ELF-1 (cell line): ENCODE results near the gene ATP6V0A1.
"Not testable (repeated sequence)": the region's sequence is repeated elsewhere in the genome, so short reads cannot be mapped to it uniquely, and the experiment has no call there.

ENCODE experiments used
- DNase-seq: peaks from one replicate; pipeline ENCODE4 v3.0.0-alpha.2; 2016; ENCODE audit warnings: low read depth, low spot score

Gene ATP6V0A1

GRCh38 chr17:42458497-42459255 is at the start of gene ATP6V0A1:
ATP6V0A1 (plus strand) TSS chr17:42458878; CDS start chr17:42460895, 2,017 bp downstream.
- DNase-seq = peak; percentile 86

DNA sequence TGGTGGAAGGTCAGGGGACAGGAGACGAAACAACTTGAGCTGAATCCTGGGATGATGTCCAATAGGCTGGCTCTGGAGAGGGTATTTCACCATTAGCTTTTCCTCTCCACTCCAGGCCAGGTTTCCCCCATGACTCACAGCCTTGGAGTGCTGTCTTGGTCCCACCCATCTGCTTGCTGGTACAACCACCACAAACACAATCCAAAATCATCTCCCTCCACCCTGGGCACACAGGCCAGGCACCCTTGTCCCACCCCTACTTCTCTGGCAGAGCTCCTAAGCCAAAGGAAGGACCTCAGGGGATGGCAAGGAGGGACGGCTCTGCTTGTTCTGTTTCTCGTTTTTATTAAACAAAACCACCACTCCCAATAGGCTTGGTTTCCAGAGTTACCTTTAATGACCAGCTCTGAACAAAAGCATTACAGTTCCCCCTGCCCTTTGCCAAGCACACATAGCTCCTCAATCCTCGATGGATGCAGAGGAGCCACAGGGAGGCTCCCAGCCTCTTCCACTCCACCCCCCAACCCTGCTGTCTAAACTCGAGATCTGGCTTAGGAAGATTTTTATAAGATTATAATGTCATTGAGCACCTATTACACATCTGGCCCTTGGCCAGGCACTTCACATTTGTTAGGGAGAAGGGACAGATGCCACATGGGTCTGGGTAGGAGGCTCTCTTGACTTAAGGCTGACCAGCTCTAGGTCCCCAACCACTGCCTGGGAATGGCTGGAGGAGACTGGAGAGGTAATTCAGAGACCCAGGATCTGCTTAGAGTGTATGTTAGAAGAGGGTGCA is 49.0 kb upstream of the ATP6V0A1 start:
- no peak for DNase-seq

GRCh38 chr17:42410319-42410685 is 48.4 kb upstream of the ATP6V0A1 start:
- no peak for DNase-seq

GRCh38 chr17:42411361-42411760 is 47.3 kb upstream of the ATP6V0A1 start:
- no peak for DNase-seq

DNA sequence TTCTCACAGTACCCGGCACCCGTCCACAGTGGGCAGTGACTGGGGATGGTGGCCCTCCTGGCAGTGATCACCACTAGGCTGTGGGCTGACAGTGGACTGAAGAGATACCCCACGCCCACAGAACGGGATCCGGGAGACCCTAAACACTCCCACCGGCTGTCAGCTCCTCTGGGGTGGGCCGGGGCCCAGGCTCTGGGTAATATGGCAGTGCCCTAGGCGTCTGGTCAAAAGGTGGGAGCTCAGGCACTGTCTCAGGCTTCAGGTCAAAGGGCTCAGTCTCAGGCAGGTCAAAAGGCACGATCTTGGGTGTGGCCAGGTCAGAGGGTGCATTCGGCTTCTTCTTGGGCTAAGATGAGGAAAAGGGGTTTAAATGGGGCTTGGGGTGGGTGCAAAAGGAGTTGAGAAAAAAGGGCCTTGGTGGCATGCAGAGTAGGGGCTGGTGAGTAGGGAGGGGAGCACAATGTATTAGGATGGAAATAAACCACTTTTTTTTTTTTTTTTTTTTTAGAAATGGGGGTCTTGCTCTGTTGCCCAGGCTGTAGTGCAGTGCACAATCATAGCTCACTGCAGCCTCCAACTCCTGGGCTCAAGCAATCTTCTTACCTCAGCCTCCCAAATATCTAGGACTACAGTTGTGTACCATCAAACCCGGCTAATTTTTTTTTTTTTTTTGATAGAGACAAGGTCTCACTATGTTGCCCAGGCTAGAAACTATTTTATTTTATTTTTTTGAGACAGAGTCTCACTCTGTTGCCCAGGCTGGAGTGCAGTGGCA is 46.6 kb upstream of the ATP6V0A1 start:
- no peak for DNase-seq

- no peak for DNase-seq
Measured at GRCh38 chr17:42413464-42414040, 45.1 kb upstream of the ATP6V0A1 start.

GRCh38 chr17:42414704-42415409 is 43.8 kb upstream of the ATP6V0A1 start:
- no peak for DNase-seq

DNA sequence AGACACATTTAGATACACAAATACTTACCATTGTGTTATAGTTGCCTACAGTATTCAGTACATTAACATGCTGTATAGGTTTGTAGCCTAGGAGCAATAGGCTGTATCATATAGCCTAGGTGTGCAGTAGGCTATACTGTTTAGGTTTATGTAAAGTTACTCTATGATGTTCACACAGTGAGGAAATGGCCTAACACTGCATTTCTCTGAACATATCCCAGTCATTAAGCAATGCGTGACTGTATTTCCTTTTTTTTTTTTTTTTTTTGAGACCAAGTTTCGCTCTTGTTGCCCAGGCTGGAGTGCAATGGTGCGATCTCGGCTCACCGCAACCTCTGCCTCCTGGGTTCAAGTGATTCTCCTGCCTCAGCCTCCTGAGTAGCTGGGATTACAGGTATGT is 40.7 kb upstream of the ATP6V0A1 start:
- DNase-seq = not testable (repeated sequence)

- DNase-seq = no peak
Measured at GRCh38 chr17:42421136-42421506, 37.6 kb upstream of the ATP6V0A1 start.

GRCh38 chr17:42421507-42422338 is 37.0 kb upstream of the ATP6V0A1 start:
- no peak for DNase-seq

DNA sequence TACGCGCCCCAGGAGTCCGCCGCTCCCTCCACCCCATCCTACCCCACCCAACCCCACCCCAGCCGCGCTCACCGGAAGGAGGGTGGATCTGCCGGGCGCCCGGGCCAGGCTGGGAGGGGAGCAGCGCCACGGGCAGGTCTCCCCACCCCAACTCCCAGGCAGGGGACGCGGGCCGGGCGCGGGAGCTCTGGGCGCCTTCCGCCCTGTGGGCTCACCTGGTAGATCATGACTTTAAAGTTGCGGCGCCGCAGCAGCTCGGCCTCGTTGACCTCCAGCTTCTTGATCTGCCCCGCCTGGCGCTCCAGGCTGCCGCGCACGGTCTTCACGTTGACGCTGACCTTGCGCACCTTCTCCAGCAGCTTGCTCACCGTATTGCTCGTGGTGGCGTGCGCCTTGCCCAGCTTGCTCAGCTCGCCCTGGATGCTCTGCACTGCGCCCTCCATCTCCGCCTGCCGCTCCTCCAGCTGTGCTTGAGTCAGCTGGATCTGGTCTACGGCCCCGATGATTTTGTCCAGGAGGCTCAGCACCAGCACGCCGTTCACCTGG is 36.2 kb upstream of the ATP6V0A1 start:
- peak; percentile 63 for DNase-seq

DNA sequence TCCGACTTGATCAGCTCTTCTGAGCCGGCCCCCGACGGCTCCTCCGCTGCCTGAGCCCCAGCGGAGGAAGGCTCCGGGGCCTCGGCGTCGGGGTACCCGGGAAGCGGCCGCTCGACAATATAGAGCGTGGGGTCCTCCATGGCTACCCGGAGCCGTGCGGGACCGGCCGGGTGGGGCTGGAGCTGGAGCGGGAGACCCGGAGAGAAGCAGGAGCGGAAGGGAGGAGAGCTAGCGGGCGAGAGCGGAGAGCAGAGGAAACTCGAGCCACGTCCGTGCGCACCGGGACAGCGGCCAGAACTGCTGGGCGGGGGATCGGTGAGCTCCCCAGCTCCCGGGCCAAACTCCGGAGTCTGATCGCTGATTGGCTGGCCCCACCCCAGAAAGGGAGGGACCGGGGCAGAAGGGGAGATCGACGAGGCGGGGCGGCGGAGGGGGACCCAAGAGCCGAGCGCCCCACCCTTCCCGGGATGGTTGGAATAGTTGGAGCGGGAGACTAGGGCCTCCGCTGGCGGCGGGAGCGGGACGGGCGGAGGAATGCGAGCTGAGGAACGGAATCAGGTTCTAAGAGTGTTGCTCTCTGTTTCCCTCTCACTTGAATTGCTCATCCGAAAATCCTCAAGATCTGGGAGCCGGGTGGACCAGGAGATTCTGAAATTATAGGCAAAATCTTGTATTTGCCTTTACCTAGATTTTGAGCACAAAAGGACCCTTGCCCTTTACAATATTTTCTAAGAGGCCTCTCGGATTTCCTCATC is 35.5 kb upstream of the ATP6V0A1 start, which contains the start of gene CAVIN1:
Gene CAVIN1, minus strand, starts transcription at position 299 of the 755 bp plus-strand sequence. Its CDS starts 159 bp downstream, at position 140.
- peak; percentile 91 for DNase-seq

DNA sequence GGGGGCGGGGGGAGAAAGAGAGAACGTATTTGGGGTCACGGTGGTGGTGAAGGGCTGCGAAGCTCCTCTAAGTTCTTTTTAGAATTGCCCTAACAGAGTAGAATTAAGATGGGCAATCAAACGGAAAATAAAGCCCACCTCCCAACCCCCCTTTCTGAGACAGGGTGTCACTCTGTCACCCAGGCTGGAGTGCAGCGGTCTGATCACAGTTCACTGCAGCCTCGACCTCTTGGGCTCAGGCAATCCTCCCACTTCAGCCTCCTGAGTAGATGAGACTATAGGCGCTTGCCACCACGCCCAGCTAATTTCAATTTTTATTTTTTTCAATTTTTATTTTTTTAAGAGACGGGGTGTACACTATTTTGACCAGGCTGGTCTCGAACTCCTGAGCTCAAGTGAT is 34.9 kb upstream of the ATP6V0A1 start:
- DNase-seq = no peak

GRCh38 chr17:42424991-42425610 is 33.6 kb upstream of the ATP6V0A1 start:
- no peak for DNase-seq

DNA sequence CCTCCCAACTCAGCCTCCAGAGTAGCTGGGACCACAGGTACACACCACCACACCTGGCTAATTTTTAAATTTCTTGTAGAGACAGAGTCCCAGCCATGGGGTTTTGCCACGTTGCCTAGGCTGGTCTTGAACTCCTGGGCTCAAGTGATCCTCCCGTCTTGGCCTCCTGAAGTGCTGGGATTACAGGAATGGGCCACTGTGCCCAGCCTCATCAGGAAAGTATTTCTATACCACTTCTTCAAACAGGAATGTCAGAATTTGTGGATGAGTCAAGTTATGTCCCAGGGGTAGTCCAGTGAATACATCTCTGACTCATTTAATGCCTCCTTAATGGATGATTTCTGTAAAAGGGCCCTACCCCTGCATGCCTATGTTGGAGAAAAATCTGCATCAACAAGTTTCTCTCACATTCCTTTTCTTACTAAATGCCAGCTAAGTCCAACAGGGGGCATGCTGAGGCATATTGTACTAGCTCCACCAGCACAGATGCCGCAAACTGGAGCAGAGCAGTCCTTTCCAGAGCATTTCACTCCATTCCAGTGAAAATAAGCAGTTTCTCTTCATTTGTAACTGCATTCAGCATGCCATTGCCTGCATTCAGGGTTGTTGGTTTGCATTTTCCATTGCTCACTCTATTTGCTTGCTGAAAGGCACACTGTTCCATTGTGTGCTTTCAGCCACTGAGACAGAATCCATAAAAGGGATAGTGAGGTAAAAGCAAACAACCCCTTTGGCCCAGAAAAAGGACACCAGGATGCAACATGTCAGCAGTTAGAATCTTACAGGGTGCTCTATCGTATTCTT is 30.3 kb upstream of the ATP6V0A1 start:
- peak; percentile 71 for DNase-seq

- DNase-seq = no peak
Measured at GRCh38 chr17:42429726-42430447, 28.8 kb upstream of the ATP6V0A1 start.

GRCh38 chr17:42431758-42432161 is 26.9 kb upstream of the ATP6V0A1 start:
- DNase-seq = peak; percentile 61
